HepG2 (cell line): ENCODE results near the gene FITM1. TPM values are rescaled to one million over a fixed set of nuclear protein-coding genes. Genes with fewer than 3 reads are reported as not detected.

ENCODE experiments used
- ATAD3A ChIP-seq: sonication (generic); formaldehyde crosslinking; IDR thresholded peaks from 2 replicates; pipeline ENCODE4 v1.4.0; 2020; ENCODE audit warnings: missing genetic modification reagents
- BHLHE40 ChIP-seq: IDR thresholded peaks from 2 replicates; pipeline ENCODE4 v1.6.1; 2011; ENCODE audit warnings: low read length, improper control_type of control experiment
- BORCS8-MEF2B ChIP-seq: sonication (generic); formaldehyde crosslinking; IDR thresholded peaks from 2 replicates; pipeline ENCODE4 v1.8.0; 2022; ENCODE audit warnings: mild to moderate bottlenecking, missing genetic modification reagents
- DNMT3B ChIP-seq: conservative IDR thresholded peaks from 2 replicates; pipeline ENCODE4 v1.6.1; 2016; ENCODE audit warnings: missing biosample characterization, control low read depth
- ELF3 ChIP-seq: IDR thresholded peaks from 2 replicates; pipeline ENCODE4 v1.6.1; 2016; ENCODE audit warnings: missing genetic modification reagents, missing compliant biosample characterization
- HNRNPL ChIP-seq: fragments of 200-400 bp; formaldehyde crosslinking; IDR thresholded peaks from 2 replicates; pipeline ENCODE4 v1.6.1; 2017; ENCODE audit warnings: mild to moderate bottlenecking, low read depth, low read length
- ISX ChIP-seq: sonication (generic); formaldehyde crosslinking; conservative IDR thresholded peaks from 2 replicates; pipeline ENCODE4 v1.5.0; 2020; ENCODE audit warnings: missing genetic modification reagents
- POGK ChIP-seq: sonication (generic); formaldehyde crosslinking; conservative IDR thresholded peaks from 2 replicates; pipeline ENCODE4 v1.8.0; 2022; ENCODE audit warnings: mild to moderate bottlenecking, moderate library complexity, missing genetic modification reagents
- PPARG ChIP-seq: conservative IDR thresholded peaks from 2 replicates; pipeline ENCODE4 v1.6.1; 2016; ENCODE audit warnings: missing biosample characterization, missing genetic modification reagents
- PREB ChIP-seq: sonication (generic); formaldehyde crosslinking; IDR thresholded peaks from 2 replicates; pipeline ENCODE4 v1.4.0; 2020; ENCODE audit warnings: missing genetic modification reagents
- RBM22 ChIP-seq: fragments of 200-400 bp; formaldehyde crosslinking; optimal IDR thresholded peaks from 2 replicates; pipeline ENCODE3; 2017; ENCODE audit warnings: mild to moderate bottlenecking, low read length, moderate library complexity
- RCOR2 ChIP-seq: IDR thresholded peaks from 2 replicates; pipeline ENCODE4 v1.6.1; 2016; ENCODE audit warnings: missing biosample characterization, missing genetic modification reagents
- SP4 ChIP-seq: sonication (generic); formaldehyde crosslinking; IDR thresholded peaks from 2 replicates; pipeline ENCODE4 v1.8.1; 2023; ENCODE audit warnings: mild to moderate bottlenecking, missing genetic modification reagents
- TARDBP ChIP-seq: sonication (generic); formaldehyde crosslinking; IDR thresholded peaks from 2 replicates; pipeline ENCODE4 v1.8.0; 2022; ENCODE audit warnings: mild to moderate bottlenecking, missing genetic modification reagents
- ZBTB38 ChIP-seq: sonication (generic); formaldehyde crosslinking; IDR thresholded peaks from 2 replicates; pipeline ENCODE4 v1.5.1; 2020; ENCODE audit warnings: mild to moderate bottlenecking, missing genetic modification reagents
- ZNF10 ChIP-seq: sonication (generic); formaldehyde crosslinking; IDR thresholded peaks from 2 replicates; pipeline ENCODE4 v1.4.0; 2020; ENCODE audit warnings: mild to moderate bottlenecking, low read depth, missing genetic modification reagents, borderline replicate concordance
- ZNF260 ChIP-seq: sonication (generic); formaldehyde crosslinking; IDR thresholded peaks from 2 replicates; pipeline ENCODE4 v1.4.0; 2020; ENCODE audit warnings: missing genetic modification reagents, low read depth, mild to moderate bottlenecking, borderline replicate concordance
- ZNF335 ChIP-seq: sonication (generic); formaldehyde crosslinking; IDR thresholded peaks from 2 replicates; pipeline ENCODE4 v1.4.0; 2020; ENCODE audit warnings: missing genetic modification reagents
- ZNF350 ChIP-seq: sonication (generic); formaldehyde crosslinking; IDR thresholded peaks from 2 replicates; pipeline ENCODE4 v1.4.0; 2020; ENCODE audit warnings: mild to moderate bottlenecking, low read depth, missing genetic modification reagents, borderline replicate concordance
- ZNF44 ChIP-seq: sonication (generic); formaldehyde crosslinking; IDR thresholded peaks from 2 replicates; pipeline ENCODE4 v1.5.1; 2020; ENCODE audit warnings: mild to moderate bottlenecking, missing genetic modification reagents
- ZNF567 ChIP-seq: sonication (generic); formaldehyde crosslinking; IDR thresholded peaks from 2 replicates; pipeline ENCODE4 v1.8.1; 2023; ENCODE audit warnings: mild to moderate bottlenecking, missing genetic modification reagents, borderline replicate concordance
- ZNF597 ChIP-seq: sonication (generic); formaldehyde crosslinking; IDR thresholded peaks from 2 replicates; pipeline ENCODE4 v1.5.0; 2020; ENCODE audit warnings: missing genetic modification reagents
- ZNF660 ChIP-seq: sonication (generic); formaldehyde crosslinking; IDR thresholded peaks from 2 replicates; pipeline ENCODE4 v1.5.1; 2020; ENCODE audit warnings: mild to moderate bottlenecking, low read depth, missing genetic modification reagents, borderline replicate concordance
- ZNF670 ChIP-seq: sonication (generic); formaldehyde crosslinking; IDR thresholded peaks from 2 replicates; pipeline ENCODE4 v1.8.0; 2022; ENCODE audit warnings: mild to moderate bottlenecking, missing genetic modification reagents, borderline replicate concordance
- ZNF678 ChIP-seq: sonication (generic); formaldehyde crosslinking; IDR thresholded peaks from 2 replicates; pipeline ENCODE4 v1.4.0; 2020; ENCODE audit warnings: mild to moderate bottlenecking, missing genetic modification reagents
- ZNF75D ChIP-seq: sonication (generic); formaldehyde crosslinking; IDR thresholded peaks from 2 replicates; pipeline ENCODE4 v1.8.1; 2023; ENCODE audit warnings: missing genetic modification reagents, mild to moderate bottlenecking, borderline replicate concordance
- ZSCAN30 ChIP-seq: sonication (generic); formaldehyde crosslinking; IDR thresholded peaks from 2 replicates; pipeline ENCODE4 v1.5.0; 2020; ENCODE audit warnings: mild to moderate bottlenecking, missing genetic modification reagents
- polyA plus RNA-seq, 8 experiments: library from polyadenylated mRNA; depleted of rRNA in 3 of 8; stranded (reverse) in 7 of 8; unstranded in 1 of 8; fragments of >200 nt; fragmentation: Illumina TruSeq in 4 of 8; extraction: Trizol in 4 of 8; gene quantifications; 2 replicates each; pipeline versions ENCODE4 v1.2.1 to v1.2.3, GENCODE V29; 2011 to 2016; ENCODE audit warnings: low read depth in 4 of 8, missing spikeins in 1 of 8, mixed read lengths in 1 of 8; ENCODE audit not compliant: insufficient read depth in 1 of 8
- total RNA-seq, 5 experiments: library from RNA; depleted of rRNA; stranded (reverse); fragments of >200 nt; fragmentation: Illumina TruSeq; extraction: Trizol; gene quantifications; 2 replicates each; pipeline ENCODE4 v1.2.3, GENCODE V29; 2016; ENCODE audit warnings: low read depth in 1 of 5

FITM1 gene
- total and polyA plus RNA-seq, 2 of the 13 experiments (the other 11 are each of a cell fraction or from before 2014, with no cell fraction given) = 2.7 to 5.8 TPM

- TF ChIP-seq HNRNPL = no peak
- 0 out of 2 replicates have a peak, but pooled peaks have one; percentile 34 for TF ChIP-seq TARDBP (CRISPR knock-in tag)
- TF ChIP-seq ZNF597 (CRISPR knock-in tag) = no peak
- TF ChIP-seq ZNF75D = no peak
- TF ChIP-seq POGK (CRISPR knock-in tag) = no peak
- peak; percentile 85 for TF ChIP-seq RBM22
- no peak for TF ChIP-seq ZNF660
- TF ChIP-seq ZNF567 (CRISPR knock-in tag) = 0 out of 2 replicates have a peak, but pooled peaks have one; percentile 73
- TF ChIP-seq ZSCAN30 = no peak
- TF ChIP-seq DNMT3B (CRISPR knock-in tag) = no peak
- no peak for TF ChIP-seq ZNF10 (CRISPR knock-in tag)
- TF ChIP-seq ISX (CRISPR knock-in tag) = no peak
- no peak for TF ChIP-seq ZNF260 (CRISPR knock-in tag)
- TF ChIP-seq ZBTB38 (CRISPR knock-in tag) = peak; percentile 1; the same call in 1 of the 2 replicates
- TF ChIP-seq ZNF350 = 0 out of 2 replicates have a peak, but pooled peaks have one; percentile 9
- 0 out of 2 replicates have a peak, but pooled peaks have one; percentile 19 for TF ChIP-seq ATAD3A (CRISPR knock-in tag)
- TF ChIP-seq ELF3 = 0 out of 2 replicates have a peak, but pooled peaks have one; percentile 18
- TF ChIP-seq PREB (CRISPR knock-in tag) = 0 out of 2 replicates have a peak, but pooled peaks have one; percentile 76
- 0 out of 2 replicates have a peak, but pooled peaks have one; percentile 8 for TF ChIP-seq PPARG (CRISPR knock-in tag)
- no peak for TF ChIP-seq ZNF670 (CRISPR knock-in tag)
- no peak for TF ChIP-seq SP4 (CRISPR knock-in tag)
- TF ChIP-seq ZNF335 (CRISPR knock-in tag) = no peak
- TF ChIP-seq ZNF678 (CRISPR knock-in tag) = no peak
- no peak for TF ChIP-seq RCOR2 (CRISPR knock-in tag)
- TF ChIP-seq BORCS8-MEF2B (CRISPR knock-in tag) = no peak; the same call in 1 of the 2 replicates
- TF ChIP-seq ZNF44 (CRISPR knock-in tag) = no peak
- peak; percentile 1; the same call in 1 of the 2 replicates for TF ChIP-seq BHLHE40
Measured at GRCh38 chr14:24137529-24138395, 7.3 kb downstream of the FITM1 start (continued).
